Ascending aorta (tissue), 2 donors: ENCODE results near the gene FLT3LG. TPM values are rescaled to one million over a fixed set of nuclear protein-coding genes. Genes with fewer than 3 reads are reported as not detected.
A peak's percentile ranks its signal among the peaks of the same experiment; 100 is the strongest.

Experiments used
- DNase-seq, 2 donors: peaks; one replicate each; pipeline ENCODE4 v3.0.0-alpha.2; 2019; ENCODE audit warnings: low spot score in 2 of 2
- H3K27ac ChIP-seq, 2 donors: fragments of 200-600 bp; sonication (generic); one replicate each; pipeline ENCODE4 v1.5.1; 2016 to 2017; ENCODE audit warnings: mild to moderate bottlenecking in 1 of 2
- H3K27me3 ChIP-seq: fragments of 200-600 bp; sonication (generic); one replicate; pipeline ENCODE4 v1.5.1; 2017
- H3K36me3 ChIP-seq, 2 donors: fragments of 200-600 bp; sonication (generic); one replicate each; pipeline ENCODE4 v1.5.1; 2016
- H3K4me1 ChIP-seq, 2 donors: fragments of 200-600 bp; sonication (generic); one replicate each; pipeline ENCODE4 v1.5.1; 2016 to 2017; ENCODE audit warnings: mild to moderate bottlenecking in 1 of 2
- H3K4me3 ChIP-seq, 2 donors: fragments of 200-600 bp; sonication (generic); one replicate each; pipeline ENCODE4 v1.5.1; 2016 to 2017; ENCODE audit warnings: mild to moderate bottlenecking in 1 of 2
- H3K9me3 ChIP-seq, 2 donors: fragments of 200-600 bp; sonication (generic); one replicate each; pipeline ENCODE4 v1.5.1; 2016
- intact Hi-C: fragments of 100-400 bp; cut with DNase I; formaldehyde crosslinking; loops from one replicate; pipeline ENCODE4 v1.15.1; 2023
- total RNA-seq: library from RNA; depleted of rRNA; stranded (reverse); fragments of >200 nt; gene quantifications from one replicate; pipeline ENCODE4 v1.1.0, GENCODE V29; 2016
- TF ChIP-seq, protein P1 (sequence below), 3 experiments: fragments of 200-600 bp in 2 of 3; fragments of 450-650 bp in 1 of 3; sonication (generic) in 2 of 3; IDR thresholded peaks; one replicate each; pipeline ENCODE4 v1.5.1; 2016 to 2019; ENCODE audit warnings: antibody characterized with exemption in 3 of 3, mild to moderate bottlenecking in 1 of 3, moderate library complexity in 1 of 3

FLT3LG gene
- total RNA-seq, 1 donor from 2014 or later, result 37.3 TPM

DNA sequence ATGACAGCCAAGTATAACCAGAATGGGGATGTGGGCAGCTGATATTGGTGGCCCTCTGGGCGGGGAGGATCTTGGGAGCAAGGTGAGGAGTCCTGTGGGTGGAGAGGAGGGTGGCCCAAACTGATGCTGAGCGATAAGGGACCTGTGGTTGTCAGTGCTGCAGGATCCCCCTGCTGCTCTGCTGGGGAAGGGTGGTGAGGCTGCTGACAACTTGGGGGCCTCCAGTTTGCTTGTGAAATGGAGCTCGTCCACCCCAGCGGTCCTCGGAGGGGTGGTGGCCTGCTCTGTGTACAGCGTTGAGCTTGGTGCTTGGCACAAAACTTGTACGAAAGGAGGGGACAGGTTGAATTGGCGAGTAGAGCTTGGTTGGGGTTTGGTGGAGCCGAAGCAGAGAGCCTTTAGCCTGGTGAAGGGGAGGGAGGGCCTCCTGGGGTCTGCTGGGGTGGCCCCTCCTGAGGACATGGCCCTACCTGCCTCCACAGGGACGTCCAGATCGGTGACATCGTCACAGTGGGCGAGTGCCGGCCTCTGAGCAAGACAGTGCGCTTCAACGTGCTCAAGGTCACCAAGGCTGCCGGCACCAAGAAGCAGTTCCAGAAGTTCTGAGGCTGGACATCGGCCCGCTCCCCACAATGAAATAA is 25.1 kb downstream of the FLT3LG start:
- Histone ChIP-seq H3K9me3 (no peaks in the 10 kb centered on the region), H3K36me3 (peaks cover 18 to 30% of the 10 kb centered on the region in 2 donors), H3K27me3 (no peaks in the 10 kb centered on the region), H3K27ac (peak overlapping the region in 1 of 2 donors; percentile 37), H3K4me3 (peak overlapping the region in 1 of 2 donors; percentile 77), H3K4me1 (peaks cover 13 to 20% of the 10 kb centered on the region in 2 donors)
- intact Hi-C loops, result loop anchor here (5.0 kb wide), 2 partner anchors 143 to 178 kb away; partner anchors contain the start of genes PRMT1, RRAS and SCAF1
- TF ChIP-seq, protein P1, sequence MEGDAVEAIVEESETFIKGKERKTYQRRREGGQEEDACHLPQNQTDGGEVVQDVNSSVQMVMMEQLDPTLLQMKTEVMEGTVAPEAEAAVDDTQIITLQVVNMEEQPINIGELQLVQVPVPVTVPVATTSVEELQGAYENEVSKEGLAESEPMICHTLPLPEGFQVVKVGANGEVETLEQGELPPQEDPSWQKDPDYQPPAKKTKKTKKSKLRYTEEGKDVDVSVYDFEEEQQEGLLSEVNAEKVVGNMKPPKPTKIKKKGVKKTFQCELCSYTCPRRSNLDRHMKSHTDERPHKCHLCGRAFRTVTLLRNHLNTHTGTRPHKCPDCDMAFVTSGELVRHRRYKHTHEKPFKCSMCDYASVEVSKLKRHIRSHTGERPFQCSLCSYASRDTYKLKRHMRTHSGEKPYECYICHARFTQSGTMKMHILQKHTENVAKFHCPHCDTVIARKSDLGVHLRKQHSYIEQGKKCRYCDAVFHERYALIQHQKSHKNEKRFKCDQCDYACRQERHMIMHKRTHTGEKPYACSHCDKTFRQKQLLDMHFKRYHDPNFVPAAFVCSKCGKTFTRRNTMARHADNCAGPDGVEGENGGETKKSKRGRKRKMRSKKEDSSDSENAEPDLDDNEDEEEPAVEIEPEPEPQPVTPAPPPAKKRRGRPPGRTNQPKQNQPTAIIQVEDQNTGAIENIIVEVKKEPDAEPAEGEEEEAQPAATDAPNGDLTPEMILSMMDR (IDR thresholded peaks at IDR 0.05), result no peak
- no peak for DNase-seq

DNA sequence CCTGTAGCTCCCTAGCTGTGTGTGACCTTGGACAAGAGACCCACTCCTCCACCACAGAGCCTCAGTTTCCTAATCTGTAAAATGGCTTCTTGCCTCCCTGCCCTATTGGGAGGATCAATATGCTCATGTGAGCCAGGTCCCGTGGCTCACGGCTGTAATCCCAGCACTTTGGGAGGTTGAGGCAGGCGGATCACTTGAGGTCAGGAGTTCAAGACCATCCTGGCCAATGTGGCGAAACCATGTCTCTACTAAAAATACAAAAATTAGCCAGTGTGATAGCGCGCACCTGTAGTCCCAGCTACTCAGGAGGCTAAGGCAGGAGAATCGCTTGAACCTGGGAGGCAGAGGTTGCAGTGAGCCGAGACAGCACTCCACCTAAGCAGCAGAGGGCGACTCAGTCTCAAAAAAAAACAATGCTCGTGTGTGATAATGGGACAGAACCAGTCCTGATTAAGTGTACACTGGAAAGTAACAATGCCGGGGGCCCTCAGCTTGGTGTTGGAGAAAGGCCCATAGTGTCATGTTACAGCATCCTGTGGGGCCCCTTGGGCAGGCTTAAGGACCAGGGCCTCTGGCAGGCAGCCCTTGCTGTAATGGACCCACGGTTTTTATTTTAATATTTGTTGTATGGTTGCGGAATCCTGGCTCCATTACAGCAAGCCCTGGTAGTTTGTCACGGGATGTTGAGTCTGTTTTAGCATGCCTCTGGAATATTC is 29.0 kb downstream of the FLT3LG start:
- TF ChIP-seq, protein P1 (IDR thresholded peaks at IDR 0.05), result peak; percentile 44 to 58 (median 49)

GRCh38 chr19:49503582-49503962 is 29.6 kb downstream of the FLT3LG start:
- H3K9me3 ChIP-seq, result no peaks in the 10 kb centered on the region
- H3K27ac ChIP-seq, result no peak overlapping the region
- intact Hi-C loops, result loop anchor here (1.0 kb wide), 1 partner anchor 44 kb away; no protein-coding TSS in a partner anchor
- no peaks in the 10 kb centered on the region for H3K27me3 ChIP-seq
- peaks cover 10 to 15% of the 10 kb centered on the region in 2 donors for H3K36me3 ChIP-seq
- TF ChIP-seq, protein P1 (IDR thresholded peaks at IDR 0.05), result no peak
- no peak for DNase-seq
- H3K4me1 ChIP-seq, result peaks cover under 1 to 3% of the 10 kb centered on the region in 2 donors
- no peak overlapping the region for H3K4me3 ChIP-seq

More for the DNA sequence above, 29.0 kb downstream of the FLT3LG start:
- intact Hi-C loops, result loop anchor here (1.0 kb wide), 1 partner anchor 44 kb away; no protein-coding TSS in a partner anchor
- Histone ChIP-seq H3K36me3 (peaks cover 15 to 20% of the 10 kb centered on the region in 2 donors), H3K4me1 (peaks cover 4 to 5% of the 10 kb centered on the region in 2 donors), H3K9me3 (no peaks in the 10 kb centered on the region), H3K27ac (no peak overlapping the region), H3K27me3 (no peaks in the 10 kb centered on the region), H3K4me3 (no peak overlapping the region)
- no peak for DNase-seq

DNA sequence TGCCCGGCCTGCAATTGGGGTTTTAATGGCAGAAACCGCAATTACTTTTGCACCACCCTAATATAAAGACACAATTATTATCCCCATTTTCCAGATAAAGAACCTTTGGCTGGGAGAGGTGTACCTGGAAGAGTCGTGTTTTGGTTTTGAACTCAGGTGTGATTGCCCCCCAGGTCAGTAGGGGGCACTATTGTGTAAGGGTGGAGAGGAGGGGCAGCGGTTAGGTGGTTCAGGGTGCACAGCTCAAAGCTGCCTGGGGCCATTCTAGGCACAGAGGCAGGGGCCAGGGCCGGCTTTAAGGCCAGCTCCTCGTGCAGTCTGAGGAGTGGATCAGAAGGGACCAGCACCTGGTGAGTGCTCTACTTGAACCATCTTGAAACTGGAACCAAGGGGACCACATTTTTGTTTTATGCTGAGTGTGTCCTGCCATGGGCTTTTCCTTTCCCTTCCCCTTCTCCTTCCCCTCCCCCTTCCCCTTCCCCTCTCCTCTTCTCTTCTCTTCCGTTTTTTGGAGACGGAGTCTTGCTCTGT is 32.6 kb downstream of the FLT3LG start:
- Histone ChIP-seq H3K4me3 (no peak overlapping the region), H3K4me1 (peaks cover 0 to under 1% of the 10 kb centered on the region in 2 donors), H3K27me3 (no peaks in the 10 kb centered on the region), H3K9me3 (no peaks in the 10 kb centered on the region), H3K36me3 (no peaks in the 10 kb centered on the region), H3K27ac (no peak overlapping the region)
- TF ChIP-seq, protein P1 (IDR thresholded peaks at IDR 0.05), result peak; percentile 53 to 69 (median 54)
- intact Hi-C loops, result no loop called here
- DNase-seq, result no peak

DNA sequence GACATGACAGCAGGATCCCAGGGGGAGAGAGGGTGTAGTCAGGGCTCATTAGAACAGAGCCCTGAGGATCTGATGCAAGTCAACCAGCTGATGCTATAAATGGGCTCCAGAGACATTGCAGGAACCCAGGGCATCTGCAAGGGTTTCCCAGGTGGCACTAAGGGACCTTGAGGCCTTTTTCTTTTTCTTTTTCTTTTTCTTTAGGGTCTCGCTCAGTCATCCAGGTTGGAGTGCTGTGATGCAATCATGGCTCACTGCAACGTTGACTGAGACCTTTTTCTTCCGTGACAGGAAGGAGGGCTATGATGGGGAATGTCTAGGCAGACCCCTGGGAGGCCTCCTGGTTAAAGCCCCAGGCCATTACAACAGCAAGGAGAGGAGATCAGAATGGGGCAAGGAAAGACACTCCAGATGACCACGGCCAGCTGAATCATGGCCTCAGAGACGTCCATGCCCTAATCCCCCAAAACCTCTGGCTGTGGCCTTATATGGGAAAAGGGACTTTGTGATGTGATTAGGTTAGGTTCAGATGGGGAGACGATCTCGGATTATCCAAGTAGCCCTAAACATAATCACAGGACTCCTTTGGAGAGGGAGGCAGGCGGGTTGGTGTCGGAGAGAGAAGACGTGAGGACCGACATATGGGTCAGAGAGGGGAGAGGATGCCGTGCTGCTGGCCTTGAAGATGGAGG is 33.9 kb downstream of the FLT3LG start:
- intact Hi-C loops, result no loop called here
- Histone ChIP-seq H3K4me1 (peaks cover 0 to 8% of the 10 kb centered on the region in 2 donors), H3K36me3 (no peaks in the 10 kb centered on the region), H3K27ac (no peak overlapping the region), H3K9me3 (no peaks in the 10 kb centered on the region), H3K27me3 (no peaks in the 10 kb centered on the region), H3K4me3 (no peak overlapping the region)
- DNase-seq, result no peak
- TF ChIP-seq, protein P1 (IDR thresholded peaks at IDR 0.05), result no peak
